Tibial nerve (tissue), 4 donors: ENCODE data around the gene OLFM4. TPM values are rescaled to one million over a fixed set of nuclear protein-coding genes. Genes with fewer than 3 reads are reported as not detected.

ENCODE experiments used
- DNase-seq, 2 donors: peaks; one replicate each; pipeline ENCODE4 v3.0.0-alpha.2; 2019; ENCODE audit warnings: low spot score in 2 of 2
- H3K27ac ChIP-seq, 4 donors: fragments of 200-600 bp; sonication (generic) in 3 of 4; one replicate each; pipeline ENCODE4 v1.5.1; 2017 to 2019; ENCODE audit warnings: mild to moderate bottlenecking in 1 of 4
- H3K27me3 ChIP-seq, 2 donors: fragments of 200-600 bp; sonication (generic) in 1 of 2; one replicate each; pipeline versions ENCODE4 v1.5.1 to v1.6.0; 2017 to 2019
- H3K36me3 ChIP-seq, 3 donors: fragments of 200-600 bp; sonication (generic); one replicate each; pipeline ENCODE4 v1.5.1; 2018 to 2019
- H3K4me1 ChIP-seq, 4 donors: fragments of 200-600 bp; sonication (generic) in 3 of 4; one replicate each; pipeline ENCODE4 v1.5.1; 2017 to 2019
- H3K4me3 ChIP-seq, 4 donors: fragments of 200-600 bp; sonication (generic) in 3 of 4; one replicate each; pipeline ENCODE4 v1.5.1; 2017 to 2019; ENCODE audit warnings: mild to moderate bottlenecking in 1 of 4, moderate library complexity in 1 of 4
- H3K9me3 ChIP-seq, 4 donors: fragments of 200-600 bp; sonication (generic) in 3 of 4; one replicate each; pipeline ENCODE4 v1.5.1; 2017 to 2019
- EP300 ChIP-seq, 2 donors: sonication (generic); formaldehyde crosslinking; IDR thresholded peaks; one replicate each; pipeline ENCODE4 v1.6.1; 2017; ENCODE audit warnings: antibody characterized with exemption in 2 of 2, mild to moderate bottlenecking in 1 of 2
- POLR2A ChIP-seq, 2 donors: fragments of 450-650 bp; IDR thresholded peaks; one replicate each; pipeline ENCODE4 v1.6.1; 2017; ENCODE audit warnings: antibody characterized with exemption in 2 of 2, mild to moderate bottlenecking in 2 of 2, moderate library complexity in 2 of 2
- WGBS, 2 donors: methylation state at CpG; one replicate each; pipeline ENCODE4 v1.1.5; 2018; 5-methylcytosine and 5-hydroxymethylcytosine counted together
- total RNA-seq, 4 donors: library from RNA; depleted of rRNA; stranded (reverse); fragments of >200 nt; gene quantifications; one replicate each; pipeline ENCODE4 v1.1.0, GENCODE V29; 2016
- TF ChIP-seq, protein P1 (sequence below), 5 experiments: fragments of 200-600 bp in 3 of 5; fragments of 450-650 bp in 2 of 5; sonication (generic) in 3 of 5; IDR thresholded peaks; one replicate each; pipeline ENCODE4 v1.5.1; 2016 to 2019; ENCODE audit warnings: antibody characterized with exemption in 5 of 5, mild to moderate bottlenecking in 3 of 5, moderate library complexity in 2 of 5

The OLFM4 gene
- total RNA-seq, 4 donors from 2014 or later: 0.90 to 2.0 (median 1.4) TPM

DNA sequence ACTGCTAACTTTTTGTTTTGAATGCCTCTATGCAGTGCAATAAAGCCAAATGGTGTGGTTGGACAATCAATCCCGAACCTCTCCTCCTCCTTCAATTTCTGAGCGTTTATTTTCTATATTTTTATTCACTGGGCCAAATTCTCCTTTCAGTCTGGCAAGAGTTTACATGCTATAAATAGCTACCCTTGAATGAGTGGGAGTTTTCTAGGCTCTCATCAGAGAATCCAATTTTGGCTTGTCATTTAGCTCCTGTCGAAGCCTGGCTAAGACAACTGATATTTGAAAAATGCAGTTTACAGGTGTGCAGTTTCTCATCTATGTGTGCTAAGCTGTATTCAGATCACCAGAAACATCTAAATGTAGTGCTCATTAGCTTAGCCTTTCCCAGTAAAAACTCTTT is 61.8 kb downstream of the OLFM4 start:
- TF ChIP-seq EP300 (IDR thresholded peaks at IDR 0.05) (no peak), POLR2A (IDR thresholded peaks at IDR 0.05) (no peak)
- TF ChIP-seq, protein P1, sequence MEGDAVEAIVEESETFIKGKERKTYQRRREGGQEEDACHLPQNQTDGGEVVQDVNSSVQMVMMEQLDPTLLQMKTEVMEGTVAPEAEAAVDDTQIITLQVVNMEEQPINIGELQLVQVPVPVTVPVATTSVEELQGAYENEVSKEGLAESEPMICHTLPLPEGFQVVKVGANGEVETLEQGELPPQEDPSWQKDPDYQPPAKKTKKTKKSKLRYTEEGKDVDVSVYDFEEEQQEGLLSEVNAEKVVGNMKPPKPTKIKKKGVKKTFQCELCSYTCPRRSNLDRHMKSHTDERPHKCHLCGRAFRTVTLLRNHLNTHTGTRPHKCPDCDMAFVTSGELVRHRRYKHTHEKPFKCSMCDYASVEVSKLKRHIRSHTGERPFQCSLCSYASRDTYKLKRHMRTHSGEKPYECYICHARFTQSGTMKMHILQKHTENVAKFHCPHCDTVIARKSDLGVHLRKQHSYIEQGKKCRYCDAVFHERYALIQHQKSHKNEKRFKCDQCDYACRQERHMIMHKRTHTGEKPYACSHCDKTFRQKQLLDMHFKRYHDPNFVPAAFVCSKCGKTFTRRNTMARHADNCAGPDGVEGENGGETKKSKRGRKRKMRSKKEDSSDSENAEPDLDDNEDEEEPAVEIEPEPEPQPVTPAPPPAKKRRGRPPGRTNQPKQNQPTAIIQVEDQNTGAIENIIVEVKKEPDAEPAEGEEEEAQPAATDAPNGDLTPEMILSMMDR (IDR thresholded peaks at IDR 0.05): no peak
- Histone ChIP-seq H3K27me3 (no peaks in the 10 kb centered on the region), H3K27ac (no peak overlapping the region), H3K4me1 (peaks cover 0 to 4% (median 0%) of the 10 kb centered on the region in 4 donors), H3K36me3 (no peaks in the 10 kb centered on the region), H3K4me3 (no peak overlapping the region), H3K9me3 (no peaks in the 10 kb centered on the region)
- DNase-seq: no peak
- WGBS, 2 donors: 25 to 28% methylated on average over 3 of the region's 3 CpGs

DNA sequence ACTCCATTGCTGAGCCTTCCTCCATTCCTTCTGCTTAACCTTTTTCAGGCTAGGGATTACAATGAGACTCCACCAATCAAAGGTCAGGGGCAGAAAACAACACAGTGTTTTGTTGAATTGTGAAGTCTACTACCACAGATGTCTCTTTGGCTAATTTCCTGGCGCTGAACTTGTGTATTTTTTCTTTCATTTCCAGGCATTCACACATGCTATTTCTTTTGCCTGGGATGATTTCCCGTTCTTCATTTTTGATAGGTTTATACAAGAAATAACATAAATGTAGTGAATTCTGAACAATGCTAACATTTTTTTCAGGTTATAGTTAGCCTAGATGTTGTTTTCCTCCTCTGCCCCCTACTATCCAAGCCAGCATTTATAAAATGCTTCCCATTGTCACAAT is 64.3 kb downstream of the OLFM4 start:
- H3K27ac ChIP-seq: no peak overlapping the region
- H3K4me3 ChIP-seq: no peak overlapping the region
- no peaks in the 10 kb centered on the region for H3K36me3 ChIP-seq
- H3K4me1 ChIP-seq: peaks cover 0 to 4% (median 0%) of the 10 kb centered on the region in 4 donors
- no peak for DNase-seq
- TF ChIP-seq, protein P1 (IDR thresholded peaks at IDR 0.05): no peak
- TF ChIP-seq POLR2A (IDR thresholded peaks at IDR 0.05) (no peak), EP300 (IDR thresholded peaks at IDR 0.05) (no peak)
- WGBS, 2 donors: 40 to 59% methylated on average over 2 of the region's 2 CpGs
- no peaks in the 10 kb centered on the region for H3K27me3 ChIP-seq
- no peaks in the 10 kb centered on the region for H3K9me3 ChIP-seq

DNA sequence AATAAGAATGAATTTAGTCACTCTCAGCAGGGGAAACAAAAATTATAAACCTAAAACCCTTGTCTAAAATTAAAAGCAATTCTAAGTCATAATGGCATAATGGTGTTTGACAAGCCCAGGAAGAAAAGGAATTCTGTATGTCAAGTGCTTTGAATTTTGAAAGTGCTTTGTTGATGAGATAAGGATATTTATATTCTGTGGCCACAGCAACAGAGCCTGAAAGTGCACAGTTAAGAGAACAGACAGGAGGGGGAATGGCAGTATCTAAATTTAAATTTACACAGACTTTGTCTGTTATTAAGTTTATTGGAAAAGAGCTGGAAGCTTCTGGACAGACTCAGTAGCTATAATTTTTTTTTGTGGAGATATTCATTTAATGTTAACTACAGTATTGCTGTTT is 69.8 kb downstream of the OLFM4 start:
- H3K9me3 ChIP-seq: no peaks in the 10 kb centered on the region
- DNase-seq: no peak
- H3K4me1 ChIP-seq: no peaks in the 10 kb centered on the region
- no peak for TF ChIP-seq EP300 (IDR thresholded peaks at IDR 0.05)
- TF ChIP-seq, protein P1 (IDR thresholded peaks at IDR 0.05): no peak
- TF ChIP-seq POLR2A (IDR thresholded peaks at IDR 0.05): no peak
- H3K4me3 ChIP-seq: no peak overlapping the region
- H3K27ac ChIP-seq: no peak overlapping the region
- no peaks in the 10 kb centered on the region for H3K27me3 ChIP-seq
- H3K36me3 ChIP-seq: no peaks in the 10 kb centered on the region

DNA sequence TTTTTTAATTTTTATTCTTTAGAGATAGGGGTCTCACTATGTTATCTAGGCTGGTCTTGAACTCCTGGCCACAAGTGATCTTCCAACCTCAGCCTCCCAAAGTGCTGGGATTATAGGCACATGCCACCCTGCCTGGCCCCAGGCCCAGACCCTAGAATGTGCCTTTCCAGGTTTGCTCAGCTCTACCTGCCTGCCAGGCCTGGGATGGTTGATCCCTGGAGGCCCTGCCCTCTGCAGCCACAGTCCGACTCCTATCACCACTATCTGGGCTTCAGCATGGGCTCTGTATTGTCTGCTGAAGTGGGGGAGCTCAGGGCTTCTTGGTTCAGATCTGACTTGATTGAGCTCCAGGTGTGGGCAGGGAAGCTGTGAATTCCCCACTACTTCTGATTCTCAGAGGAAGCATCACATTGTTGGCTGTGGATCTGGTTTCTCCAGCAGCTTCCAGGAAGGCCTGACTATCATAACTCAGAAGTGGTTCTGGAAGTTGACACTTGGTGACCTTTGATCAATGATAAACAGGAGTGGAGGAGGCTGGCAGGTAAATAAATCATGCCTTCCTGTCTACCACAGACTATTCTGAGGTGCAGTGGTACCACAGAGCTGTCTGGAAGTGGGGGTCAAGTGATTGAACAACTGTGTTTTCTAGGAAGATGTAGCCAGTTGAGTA is 71.9 kb downstream of the OLFM4 start:
- no peaks in the 10 kb centered on the region for H3K4me1 ChIP-seq
- no peak for DNase-seq
- H3K27ac ChIP-seq: no peak overlapping the region
- no peaks in the 10 kb centered on the region for H3K36me3 ChIP-seq
- TF ChIP-seq EP300 (IDR thresholded peaks at IDR 0.05) (no peak), POLR2A (IDR thresholded peaks at IDR 0.05) (no peak)
- TF ChIP-seq, protein P1 (IDR thresholded peaks at IDR 0.05): no peak
- no peaks in the 10 kb centered on the region for H3K27me3 ChIP-seq
- WGBS, 2 donors: 100% methylated on average over 1 of the region's 1 CpG; no CpG with 5 or more reads in 1 of the 2 donors
- H3K4me3 ChIP-seq: no peak overlapping the region
- no peaks in the 10 kb centered on the region for H3K9me3 ChIP-seq

Other genes with a start within 250 kb of the OLFM4 start
- 1 to 10 TPM in 2 of 4 donors, under 1 TPM in 1, not detected in 1; 0.60 to 4.3 (median 1.7) TPM for gene PCDH8, start 180.2 kb upstream of the OLFM4 start, total RNA-seq